ENCODE data around the gene LGALS7. TPM values are rescaled to one million over a fixed set of nuclear protein-coding genes. Genes with fewer than 3 reads are reported as not detected.
"Not testable (repeated sequence)": the region's sequence is repeated elsewhere in the genome, so short reads cannot be mapped to it uniquely, and the experiment has no call there.

Gene LGALS7
- total and polyA plus RNA-seq, 2 experiments from 2014 or later: not detected

DNA sequence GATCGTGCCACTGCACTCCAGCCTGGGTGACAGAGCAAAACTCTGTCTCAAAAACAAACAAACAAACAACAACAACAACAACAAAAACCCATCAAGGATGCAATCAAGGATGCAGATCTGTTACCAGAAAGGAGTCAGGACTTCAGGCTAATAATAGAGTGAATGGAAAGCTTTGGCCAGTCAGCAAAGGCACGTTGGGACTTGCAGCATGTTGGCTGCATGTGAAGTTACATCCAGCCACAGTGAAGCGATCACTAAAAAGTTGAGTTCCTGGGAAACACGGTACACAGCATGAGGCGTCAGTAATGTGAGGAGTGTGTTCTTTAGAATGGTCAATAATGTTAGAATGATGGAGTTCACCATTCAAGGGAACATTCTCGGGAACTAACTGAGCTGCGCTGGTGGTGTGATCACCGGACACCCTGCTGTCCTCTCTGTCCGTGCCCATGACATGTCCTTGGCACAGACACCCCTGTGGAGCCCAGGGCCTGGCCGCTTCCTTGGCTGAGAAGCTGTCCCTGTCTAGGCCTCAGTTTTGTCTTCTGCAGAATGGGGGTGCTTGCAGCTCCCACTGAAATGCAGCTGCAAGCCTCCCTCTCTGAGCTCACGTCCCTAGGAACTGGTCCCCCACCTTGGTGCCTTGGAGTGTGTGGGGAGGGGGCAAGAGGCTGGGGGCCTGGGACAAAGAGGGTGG lies 13.4 kb upstream of the LGALS7 start:
- TF ChIP-seq, protein P1, sequence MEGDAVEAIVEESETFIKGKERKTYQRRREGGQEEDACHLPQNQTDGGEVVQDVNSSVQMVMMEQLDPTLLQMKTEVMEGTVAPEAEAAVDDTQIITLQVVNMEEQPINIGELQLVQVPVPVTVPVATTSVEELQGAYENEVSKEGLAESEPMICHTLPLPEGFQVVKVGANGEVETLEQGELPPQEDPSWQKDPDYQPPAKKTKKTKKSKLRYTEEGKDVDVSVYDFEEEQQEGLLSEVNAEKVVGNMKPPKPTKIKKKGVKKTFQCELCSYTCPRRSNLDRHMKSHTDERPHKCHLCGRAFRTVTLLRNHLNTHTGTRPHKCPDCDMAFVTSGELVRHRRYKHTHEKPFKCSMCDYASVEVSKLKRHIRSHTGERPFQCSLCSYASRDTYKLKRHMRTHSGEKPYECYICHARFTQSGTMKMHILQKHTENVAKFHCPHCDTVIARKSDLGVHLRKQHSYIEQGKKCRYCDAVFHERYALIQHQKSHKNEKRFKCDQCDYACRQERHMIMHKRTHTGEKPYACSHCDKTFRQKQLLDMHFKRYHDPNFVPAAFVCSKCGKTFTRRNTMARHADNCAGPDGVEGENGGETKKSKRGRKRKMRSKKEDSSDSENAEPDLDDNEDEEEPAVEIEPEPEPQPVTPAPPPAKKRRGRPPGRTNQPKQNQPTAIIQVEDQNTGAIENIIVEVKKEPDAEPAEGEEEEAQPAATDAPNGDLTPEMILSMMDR (IDR thresholded peaks at IDR 0.05; ENCODE audit: low read depth, low read length): no peak
- no peaks in the 10 kb centered on the region for H3K36me3 ChIP-seq
- no peaks in the 10 kb centered on the region for H3K9me3 ChIP-seq (ENCODE audit: low read depth)
- no peaks in the 10 kb centered on the region for H3K27me3 ChIP-seq
- no peak for DNase-seq (ENCODE audit: low read depth in 1 of 2, low spot score in 1 of 2)
- H3K27ac ChIP-seq: no peak overlapping the region
- no peak overlapping the region for H3K4me3 ChIP-seq
- no peaks in the 10 kb centered on the region for H3K4me1 ChIP-seq (ENCODE audit: low read depth)

DNA sequence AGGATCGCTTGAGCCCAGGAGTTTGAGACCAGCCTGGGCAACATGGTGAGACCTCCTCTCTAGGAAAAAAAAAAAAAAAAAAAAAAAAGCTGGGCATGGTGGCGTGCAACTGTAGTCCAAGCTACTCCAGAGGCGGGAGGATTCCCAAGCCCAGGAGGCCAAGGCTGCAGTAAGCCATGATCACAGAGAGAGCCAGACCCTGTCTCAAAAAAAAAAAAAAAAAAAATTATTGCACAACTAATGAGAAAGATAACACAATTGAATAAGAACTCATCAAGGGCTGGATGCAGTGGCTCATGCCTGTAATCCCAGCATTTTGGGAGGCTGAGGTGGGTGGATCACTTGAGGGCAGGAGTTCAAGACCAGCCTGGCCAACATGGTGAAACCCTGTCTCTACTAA lies 12.7 kb upstream of the LGALS7 start:
- not testable (repeated sequence) for H3K9me3 ChIP-seq (ENCODE audit: low read depth); DNase-seq (ENCODE audit: low read depth in 1 of 2, low spot score in 1 of 2); H3K4me3 ChIP-seq; H3K27ac ChIP-seq; H3K27me3 ChIP-seq; H3K36me3 ChIP-seq; H3K4me1 ChIP-seq (ENCODE audit: low read depth)

DNA sequence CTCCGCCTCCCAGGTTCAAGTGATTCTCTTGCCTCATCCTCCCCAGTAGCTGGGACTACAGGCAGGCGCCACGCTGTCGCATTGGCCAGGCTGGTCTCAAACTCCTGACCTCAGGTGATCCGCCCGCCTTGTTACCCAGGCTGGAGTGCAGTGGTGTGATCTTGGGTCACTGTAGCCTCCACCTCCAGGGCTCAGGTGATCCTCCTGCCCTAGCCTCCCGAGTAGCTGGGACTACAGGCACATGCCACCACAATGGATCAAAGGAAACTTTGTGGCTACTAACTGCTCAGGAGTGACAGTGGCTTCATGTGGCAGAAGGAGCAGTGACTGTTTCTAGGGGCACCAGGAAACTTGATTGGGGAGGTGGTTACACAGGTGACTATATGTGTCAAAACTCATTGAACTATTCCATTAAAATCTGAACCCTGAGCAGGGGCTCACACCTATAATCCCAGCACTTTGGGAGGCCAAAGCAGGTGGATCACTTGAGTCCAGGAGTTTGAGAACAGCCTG lies 11.9 kb upstream of the LGALS7 start:
- TF ChIP-seq, protein P1 (IDR thresholded peaks at IDR 0.05; ENCODE audit: low read depth, low read length): no peak
- Histone ChIP-seq H3K4me3 (no peak overlapping the region), H3K9me3 (ENCODE audit: low read depth) (no peaks in the 10 kb centered on the region), H3K27ac (no peak overlapping the region), H3K27me3 (no peaks in the 10 kb centered on the region), H3K4me1 (ENCODE audit: low read depth) (peaks cover 5% of the 10 kb centered on the region), H3K36me3 (no peaks in the 10 kb centered on the region)
- DNase-seq (ENCODE audit: low read depth in 1 of 2, low spot score in 1 of 2): no peak

DNA sequence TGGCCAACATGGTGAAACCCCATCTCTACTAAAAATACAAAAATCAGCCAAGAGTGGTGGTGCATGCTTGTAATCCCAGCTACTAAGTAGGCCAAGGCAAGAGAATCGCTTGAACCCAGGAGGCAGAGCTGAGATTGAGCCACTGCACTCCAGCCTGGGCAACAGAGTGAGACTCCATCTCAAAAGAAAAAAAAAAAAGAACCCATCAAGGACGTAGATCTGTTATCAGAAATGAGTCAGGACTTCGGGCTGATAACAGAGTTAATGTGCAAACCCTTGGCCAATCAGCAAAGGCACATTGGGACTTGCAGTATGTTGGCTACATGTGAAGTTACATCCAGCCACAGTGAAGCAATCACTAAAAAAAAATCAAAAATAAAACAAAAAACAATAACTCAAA lies 10.9 kb upstream of the LGALS7 start:
- peak in 1 of 2 donors; percentile 57 for DNase-seq (ENCODE audit: low read depth in 1 of 2, low spot score in 1 of 2)
- H3K4me1 ChIP-seq (ENCODE audit: low read depth): peaks cover 5% of the 10 kb centered on the region
- H3K27me3 ChIP-seq: no peaks in the 10 kb centered on the region
- no peak overlapping the region for H3K27ac ChIP-seq
- no peaks in the 10 kb centered on the region for H3K36me3 ChIP-seq
- H3K9me3 ChIP-seq (ENCODE audit: low read depth): no peaks in the 10 kb centered on the region
- TF ChIP-seq, protein P1 (IDR thresholded peaks at IDR 0.05; ENCODE audit: low read depth, low read length): no peak
- H3K4me3 ChIP-seq: no peak overlapping the region

DNA sequence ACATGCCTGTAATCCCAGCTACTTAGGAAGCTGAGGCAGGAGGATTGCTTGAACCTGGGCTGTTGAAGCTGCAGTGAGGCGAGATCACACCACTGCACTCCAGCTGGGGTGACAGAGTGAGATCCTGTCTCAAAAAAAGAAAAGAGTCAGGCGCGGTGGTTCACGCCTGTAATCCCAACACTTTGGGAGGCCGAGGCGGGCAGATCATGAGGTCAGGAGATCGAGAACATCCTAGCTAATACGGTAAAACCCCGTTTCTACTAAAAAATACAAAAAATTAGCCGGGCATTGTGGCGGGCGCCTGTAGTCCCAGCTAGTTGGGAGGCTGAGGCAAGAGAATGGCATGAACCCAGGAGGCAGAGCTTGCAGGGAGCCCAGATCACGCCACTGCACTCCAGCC lies 8.9 kb upstream of the LGALS7 start:
- not testable (repeated sequence) for H3K36me3 ChIP-seq; DNase-seq (ENCODE audit: low read depth in 1 of 2, low spot score in 1 of 2); H3K27ac ChIP-seq; H3K4me1 ChIP-seq (ENCODE audit: low read depth); H3K4me3 ChIP-seq; H3K9me3 ChIP-seq (ENCODE audit: low read depth); H3K27me3 ChIP-seq

DNA sequence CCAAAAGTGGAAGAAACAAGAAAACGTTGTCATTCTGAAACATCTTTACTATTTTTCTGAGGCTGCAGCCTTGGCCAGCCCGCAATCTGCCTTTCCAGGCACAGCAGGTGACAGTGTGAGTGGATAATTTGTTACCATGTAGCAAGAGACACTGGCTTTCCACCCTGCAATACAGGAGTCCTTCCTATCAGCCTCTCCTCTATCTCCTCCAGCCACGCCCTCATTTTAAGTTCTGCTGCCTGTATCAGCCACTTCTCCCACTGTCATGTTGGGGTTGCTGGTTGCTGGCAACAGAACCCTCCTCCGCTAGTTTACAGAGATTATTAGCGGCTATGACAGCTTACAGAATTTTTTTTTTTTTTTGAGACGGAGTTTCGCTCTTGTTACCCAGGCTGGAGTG lies 7.7 kb upstream of the LGALS7 start:
- DNase-seq (ENCODE audit: low read depth in 1 of 2, low spot score in 1 of 2): peak in 1 of 2 donors; percentile 12
- Histone ChIP-seq H3K9me3 (ENCODE audit: low read depth) (no peaks in the 10 kb centered on the region), H3K4me3 (no peak overlapping the region), H3K4me1 (ENCODE audit: low read depth) (peaks cover 5% of the 10 kb centered on the region), H3K27me3 (no peaks in the 10 kb centered on the region), H3K27ac (no peak overlapping the region), H3K36me3 (no peaks in the 10 kb centered on the region)
- TF ChIP-seq, protein P1 (IDR thresholded peaks at IDR 0.05; ENCODE audit: low read depth, low read length): no peak
